ENCODE measurements around the gene C2CD5. TPM values are rescaled to one million over a fixed set of nuclear protein-coding genes. Genes with fewer than 3 reads are reported as not detected.

Gene C2CD5
- total RNA-seq, 2 donors from 2014 or later = 10.9 to 15.1 TPM

GRCh38 chr12:22406627-22407026 lies 137.7 kb downstream of the C2CD5 start:
- Histone ChIP-seq H3K4me1 (peaks cover 0 to 8% of the 10 kb centered on the region in 2 donors), H3K27ac (no peak overlapping the region), H3K4me3 (no peak overlapping the region), H3K36me3 (no peaks in the 10 kb centered on the region), H3K9me3 (no peaks in the 10 kb centered on the region), H3K27me3 (no peaks in the 10 kb centered on the region)
- no peak for DNase-seq (ENCODE audit: low spot score)
- TF ChIP-seq, protein P1, sequence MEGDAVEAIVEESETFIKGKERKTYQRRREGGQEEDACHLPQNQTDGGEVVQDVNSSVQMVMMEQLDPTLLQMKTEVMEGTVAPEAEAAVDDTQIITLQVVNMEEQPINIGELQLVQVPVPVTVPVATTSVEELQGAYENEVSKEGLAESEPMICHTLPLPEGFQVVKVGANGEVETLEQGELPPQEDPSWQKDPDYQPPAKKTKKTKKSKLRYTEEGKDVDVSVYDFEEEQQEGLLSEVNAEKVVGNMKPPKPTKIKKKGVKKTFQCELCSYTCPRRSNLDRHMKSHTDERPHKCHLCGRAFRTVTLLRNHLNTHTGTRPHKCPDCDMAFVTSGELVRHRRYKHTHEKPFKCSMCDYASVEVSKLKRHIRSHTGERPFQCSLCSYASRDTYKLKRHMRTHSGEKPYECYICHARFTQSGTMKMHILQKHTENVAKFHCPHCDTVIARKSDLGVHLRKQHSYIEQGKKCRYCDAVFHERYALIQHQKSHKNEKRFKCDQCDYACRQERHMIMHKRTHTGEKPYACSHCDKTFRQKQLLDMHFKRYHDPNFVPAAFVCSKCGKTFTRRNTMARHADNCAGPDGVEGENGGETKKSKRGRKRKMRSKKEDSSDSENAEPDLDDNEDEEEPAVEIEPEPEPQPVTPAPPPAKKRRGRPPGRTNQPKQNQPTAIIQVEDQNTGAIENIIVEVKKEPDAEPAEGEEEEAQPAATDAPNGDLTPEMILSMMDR (IDR thresholded peaks at IDR 0.05) = no peak

DNA sequence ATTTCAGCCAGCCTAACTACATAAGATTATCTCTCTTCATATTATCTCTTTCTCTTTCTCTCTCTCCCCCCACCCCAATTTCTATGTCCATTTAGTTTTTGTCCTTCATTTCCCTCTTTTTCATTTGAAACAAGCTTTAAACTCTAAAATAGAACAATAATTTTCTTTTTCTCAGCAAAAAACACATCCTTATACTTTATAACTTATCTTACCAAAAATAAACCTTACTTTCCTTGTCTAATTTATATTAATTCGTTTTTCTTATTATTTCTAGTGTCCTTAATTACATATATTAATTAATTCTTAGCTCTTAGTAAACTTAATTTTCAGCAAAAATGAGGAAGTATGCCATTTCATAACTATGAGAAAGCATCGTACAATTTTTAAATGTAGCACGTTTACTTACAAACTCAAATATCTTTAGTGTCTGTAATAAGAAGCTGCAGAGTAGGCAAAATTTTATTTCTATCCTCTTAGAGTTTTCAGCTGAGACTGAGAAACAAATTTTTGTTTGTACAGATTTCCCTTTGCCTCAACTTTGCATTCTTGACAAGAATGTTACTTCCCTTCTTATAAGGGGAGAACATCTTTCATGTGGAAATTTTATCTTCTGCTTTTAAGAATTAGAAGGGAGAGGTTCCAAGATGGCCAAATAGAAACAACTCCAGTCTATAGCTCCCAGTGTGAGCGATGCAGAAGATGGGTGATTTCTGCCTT lies 144.7 kb downstream of the C2CD5 start:
- no peak for DNase-seq (ENCODE audit: low spot score)
- TF ChIP-seq, protein P1 (IDR thresholded peaks at IDR 0.05) = no peak
- Histone ChIP-seq H3K4me1 (no peaks in the 10 kb centered on the region), H3K27ac (no peak overlapping the region), H3K4me3 (no peak overlapping the region), H3K36me3 (no peaks in the 10 kb centered on the region), H3K9me3 (no peaks in the 10 kb centered on the region), H3K27me3 (no peaks in the 10 kb centered on the region)

Other genes starting within 250 kb of the C2CD5 start
- 1 to 10 TPM; 3.3 to 5.0 TPM for gene ST8SIA1, start 209.8 kb downstream of the C2CD5 start, total RNA-seq
- 10 to 100 TPM; 13.9 to 17.1 TPM for gene ETNK1, start 80.6 kb upstream of the C2CD5 start, total RNA-seq